ENCODE measurements around the gene TSPAN7. TPM values are rescaled to one million over a fixed set of nuclear protein-coding genes. Genes with fewer than 3 reads are reported as not detected.

Gene TSPAN7
- total RNA-seq, 4 donors from 2014 or later, result 26.9 to 170 (median 134) TPM

DNA sequence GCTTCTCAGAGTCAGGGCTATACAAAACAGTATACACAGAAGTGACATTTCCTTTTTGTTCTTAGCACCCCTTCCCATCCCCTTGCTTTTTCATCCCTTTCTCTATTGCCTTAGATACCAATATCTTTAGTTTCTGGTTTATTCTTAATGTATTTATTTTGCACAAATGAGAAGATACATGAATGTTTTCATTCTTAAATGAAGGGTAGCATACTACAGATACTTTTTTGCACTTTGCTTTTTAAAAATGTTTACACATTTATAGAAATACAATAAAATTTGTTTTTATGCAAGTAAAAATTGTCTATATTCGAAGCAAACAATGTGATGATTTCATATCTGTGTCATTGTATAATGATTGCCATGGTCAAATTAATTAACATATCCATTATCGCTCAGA, 33.1 kb downstream of the TSPAN7 start:
- no peak overlapping the region for H3K27ac ChIP-seq
- WGBS, 2 donors (ENCODE audit: low coverage in 1 of 2), result 69 to 100% methylated on average over 2 of the region's 2 CpGs

GRCh38 chrX:38595801-38596200, 34.5 kb downstream of the TSPAN7 start:
- Histone ChIP-seq H3K4me3 (no peak overlapping the region), H3K36me3 (no peaks in the 10 kb centered on the region), H3K27me3 (no peaks in the 10 kb centered on the region), H3K4me1 (no peaks in the 10 kb centered on the region), H3K27ac (no peak overlapping the region), H3K9me3 (no peaks in the 10 kb centered on the region)
- in situ Hi-C loops (cut with MboI; ENCODE audit: low pct_ligation_motif_present in 1 of 4, low pct_unique_long_range_greater_than_20kb in 1 of 4, low sequenced_read_pairs in 3 of 4) (no loop called here), intact Hi-C loops (cut with DNase I; ENCODE audit: low total_unique reads) (no loop called here)
- WGBS, 2 donors (ENCODE audit: low coverage in 1 of 2), result 44% methylated on average over 1 of the region's 1 CpG; no CpG with 5 or more reads in 1 of the 2 donors
- no peak for TF ChIP-seq EP300 (IDR thresholded peaks at IDR 0.05; ENCODE audit: low read depth)
- TF ChIP-seq POLR2A (IDR thresholded peaks at IDR 0.05), result no peak
- no peak for TF ChIP-seq POLR2AphosphoS5 (IDR thresholded peaks at IDR 0.05)
- TF ChIP-seq, protein P1, sequence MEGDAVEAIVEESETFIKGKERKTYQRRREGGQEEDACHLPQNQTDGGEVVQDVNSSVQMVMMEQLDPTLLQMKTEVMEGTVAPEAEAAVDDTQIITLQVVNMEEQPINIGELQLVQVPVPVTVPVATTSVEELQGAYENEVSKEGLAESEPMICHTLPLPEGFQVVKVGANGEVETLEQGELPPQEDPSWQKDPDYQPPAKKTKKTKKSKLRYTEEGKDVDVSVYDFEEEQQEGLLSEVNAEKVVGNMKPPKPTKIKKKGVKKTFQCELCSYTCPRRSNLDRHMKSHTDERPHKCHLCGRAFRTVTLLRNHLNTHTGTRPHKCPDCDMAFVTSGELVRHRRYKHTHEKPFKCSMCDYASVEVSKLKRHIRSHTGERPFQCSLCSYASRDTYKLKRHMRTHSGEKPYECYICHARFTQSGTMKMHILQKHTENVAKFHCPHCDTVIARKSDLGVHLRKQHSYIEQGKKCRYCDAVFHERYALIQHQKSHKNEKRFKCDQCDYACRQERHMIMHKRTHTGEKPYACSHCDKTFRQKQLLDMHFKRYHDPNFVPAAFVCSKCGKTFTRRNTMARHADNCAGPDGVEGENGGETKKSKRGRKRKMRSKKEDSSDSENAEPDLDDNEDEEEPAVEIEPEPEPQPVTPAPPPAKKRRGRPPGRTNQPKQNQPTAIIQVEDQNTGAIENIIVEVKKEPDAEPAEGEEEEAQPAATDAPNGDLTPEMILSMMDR (IDR thresholded peaks at IDR 0.05), result no peak
- no peak for DNase-seq

More for the DNA sequence above, 33.1 kb downstream of the TSPAN7 start:
- Histone ChIP-seq H3K9me3 (no peaks in the 10 kb centered on the region), H3K4me1 (no peaks in the 10 kb centered on the region), H3K36me3 (no peaks in the 10 kb centered on the region), H3K27me3 (no peaks in the 10 kb centered on the region), H3K4me3 (no peak overlapping the region)
- intact Hi-C loops (cut with DNase I; ENCODE audit: low total_unique reads) (no loop called here), in situ Hi-C loops (cut with MboI; ENCODE audit: low pct_ligation_motif_present in 1 of 4, low pct_unique_long_range_greater_than_20kb in 1 of 4, low sequenced_read_pairs in 3 of 4) (no loop called here)
- DNase-seq, result no peak
- TF ChIP-seq EP300 (IDR thresholded peaks at IDR 0.05; ENCODE audit: low read depth) (no peak), POLR2AphosphoS5 (IDR thresholded peaks at IDR 0.05) (no peak), POLR2A (IDR thresholded peaks at IDR 0.05) (no peak)
- TF ChIP-seq, protein P1 (IDR thresholded peaks at IDR 0.05), result no peak

DNA sequence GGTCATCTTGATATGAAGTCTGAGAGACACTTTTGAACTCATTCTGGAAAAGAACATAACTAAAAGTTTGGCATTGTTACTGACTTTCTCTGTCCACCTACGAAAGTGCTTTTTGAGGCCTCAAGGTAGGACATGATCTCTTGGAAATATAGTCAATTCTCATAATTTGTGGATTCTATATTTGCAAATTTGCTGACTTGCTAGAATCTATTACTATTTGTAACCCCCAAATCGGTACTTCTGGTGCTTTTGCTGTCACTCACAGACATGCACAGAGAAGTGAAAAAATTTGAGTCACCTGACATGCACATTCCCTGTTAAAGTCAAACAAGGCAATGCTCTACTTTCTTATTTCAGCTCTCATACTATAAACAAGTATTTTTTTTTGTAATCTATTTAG, 35.6 kb downstream of the TSPAN7 start:
- Histone ChIP-seq H3K27me3 (no peaks in the 10 kb centered on the region), H3K36me3 (no peaks in the 10 kb centered on the region), H3K27ac (no peak overlapping the region), H3K4me1 (no peaks in the 10 kb centered on the region), H3K9me3 (no peaks in the 10 kb centered on the region), H3K4me3 (no peak overlapping the region)
- DNase-seq, result no peak
- intact Hi-C loops (cut with DNase I; ENCODE audit: low total_unique reads), result no loop called here
- in situ Hi-C loops (cut with MboI; ENCODE audit: low pct_ligation_motif_present in 1 of 4, low pct_unique_long_range_greater_than_20kb in 1 of 4, low sequenced_read_pairs in 3 of 4), result no loop called here
- WGBS, 2 donors (ENCODE audit: low coverage in 1 of 2), result 59% methylated on average over 2 of the region's 2 CpGs; no CpG with 5 or more reads in 1 of the 2 donors
- TF ChIP-seq POLR2A (IDR thresholded peaks at IDR 0.05), result no peak
- TF ChIP-seq POLR2AphosphoS5 (IDR thresholded peaks at IDR 0.05), result no peak
- TF ChIP-seq EP300 (IDR thresholded peaks at IDR 0.05; ENCODE audit: low read depth), result no peak
- TF ChIP-seq, protein P1 (IDR thresholded peaks at IDR 0.05), result no peak

GRCh38 chrX:38599796-38600755, 38.7 kb downstream of the TSPAN7 start:
- no peaks in the 10 kb centered on the region for H3K9me3 ChIP-seq
- TF ChIP-seq EP300 (IDR thresholded peaks at IDR 0.05; ENCODE audit: low read depth), result no peak
- TF ChIP-seq POLR2AphosphoS5 (IDR thresholded peaks at IDR 0.05), result no peak
- TF ChIP-seq, protein P1 (IDR thresholded peaks at IDR 0.05), result no peak
- TF ChIP-seq POLR2A (IDR thresholded peaks at IDR 0.05), result no peak
- no peak for DNase-seq
- WGBS, 2 donors (ENCODE audit: low coverage in 1 of 2), result 43% methylated on average over 3 of the region's 3 CpGs; no CpG with 5 or more reads in 1 of the 2 donors
- H3K27ac ChIP-seq, result no peak overlapping the region
- H3K4me1 ChIP-seq, result no peaks in the 10 kb centered on the region
- H3K27me3 ChIP-seq, result no peaks in the 10 kb centered on the region
- H3K4me3 ChIP-seq, result no peak overlapping the region
- intact Hi-C loops (cut with DNase I; ENCODE audit: low total_unique reads) (no loop called here), in situ Hi-C loops (cut with MboI; ENCODE audit: low pct_ligation_motif_present in 1 of 4, low pct_unique_long_range_greater_than_20kb in 1 of 4, low sequenced_read_pairs in 3 of 4) (no loop called here)
- H3K36me3 ChIP-seq, result no peaks in the 10 kb centered on the region
